IMR-90 (cell line): Measurements from ENCODE around the gene ANKRD33B. TPM values are rescaled to one million over a fixed set of nuclear protein-coding genes. Genes with fewer than 3 reads are reported as not detected.

ENCODE experiments used
- ATAC-seq: fragments of 200-7000 bp; cut with Tn5 transposase; 2 replicates; pipeline ENCODE4 v1.9.1; 2020; ENCODE audit warnings: low read depth, mild to moderate bottlenecking, moderate library complexity
- BruUV-seq: library from RNA; stranded (reverse); fragments of 400-500 nt; replicated peaks from 2 replicates; lab custom pipeline; 2021; lab: Mats Ljungman, UMichigan
- CTCF ChIA-PET: fragments of 300-600 bp; formaldehyde crosslinking; extraction: SDS; loops from one replicate; lab custom pipeline; 2021; ENCODE audit warnings: antibody characterized with exemption; lab: Yijun Ruan, JAX
- POLR2A ChIA-PET: fragments of 300-600 bp; sonication (Branson Sonifier 250); formaldehyde crosslinking; loops from one replicate; lab custom pipeline; 2022; ENCODE audit warnings: antibody characterized with exemption; ENCODE audit not compliant: unreplicated experiment; lab: Charles Lee
- DNase-seq: peaks from one replicate; pipeline ENCODE4 v3.0.0; 2013
- H2AFZ ChIP-seq: replicated peaks from 2 replicates; pipeline ENCODE3; 2013; ENCODE audit warnings: low read length, mild to moderate bottlenecking; ENCODE audit not compliant: poor library complexity
- H2AK5ac ChIP-seq: 2 replicates; pipeline ENCODE4 v1.6.1; 2013; ENCODE audit warnings: low read depth, low read length, inconsistent platforms
- H2AK9ac ChIP-seq: replicated peaks from 2 replicates; pipeline ENCODE3; 2013; ENCODE audit warnings: mild to moderate bottlenecking, low read depth, low read length, moderate library complexity; ENCODE audit not compliant: poor library complexity
- H2BK120ac ChIP-seq: 2 replicates; pipeline ENCODE4 v1.6.1; 2013; ENCODE audit warnings: low read depth, low read length, inconsistent platforms
- H2BK15ac ChIP-seq: 3 replicates; pipeline ENCODE4 v1.6.1; 2013; ENCODE audit warnings: low read depth, low read length, inconsistent platforms
- H2BK20ac ChIP-seq: 2 replicates; pipeline ENCODE4 v1.6.1; 2013; ENCODE audit warnings: low read depth, mild to moderate bottlenecking, inconsistent platforms, low read length, moderate library complexity
- H2BK5ac ChIP-seq: 2 replicates; pipeline ENCODE4 v1.6.1; 2013; ENCODE audit warnings: mild to moderate bottlenecking, low read depth, low read length, inconsistent platforms; ENCODE audit not compliant: poor library complexity, severe bottlenecking
- H3K14ac ChIP-seq: replicated peaks from 2 replicates; pipeline ENCODE4 v1.6.1; 2013; ENCODE audit warnings: low read depth, low read length, inconsistent platforms
- H3K18ac ChIP-seq: 2 replicates; pipeline ENCODE4 v1.6.1; 2013; ENCODE audit warnings: low read depth, low read length, control low read depth
- H3K23ac ChIP-seq: 2 replicates; pipeline ENCODE4 v1.6.1; 2013; ENCODE audit warnings: low read depth, low read length, inconsistent platforms
- H3K27ac ChIP-seq: 2 replicates; pipeline ENCODE4 v1.5.1; 2013; ENCODE audit warnings: mild to moderate bottlenecking, control low read depth, low read length; ENCODE audit not compliant: insufficient read depth
- H3K27me3 ChIP-seq: 2 replicates; pipeline ENCODE4 v1.6.1; 2013; ENCODE audit warnings: low read length; ENCODE audit not compliant: control insufficient read depth, insufficient read depth
- H3K36me3 ChIP-seq: 2 replicates; pipeline ENCODE4 v1.6.1; 2013; ENCODE audit warnings: low read length, mixed read lengths; ENCODE audit not compliant: control insufficient read depth, insufficient read depth
- H3K4ac ChIP-seq: 2 replicates; pipeline ENCODE4 v1.6.1; 2013; ENCODE audit warnings: low read depth, low read length, inconsistent platforms
- H3K4me1 ChIP-seq: 2 replicates; pipeline ENCODE4 v1.6.1; 2013; ENCODE audit warnings: low read length, mixed read lengths; ENCODE audit not compliant: control insufficient read depth, insufficient read depth
- H3K4me2 ChIP-seq: 2 replicates; pipeline ENCODE4 v1.6.1; 2013; ENCODE audit warnings: low read depth, mild to moderate bottlenecking, control low read depth, low read length, moderate library complexity
- H3K4me3 ChIP-seq: 2 replicates; pipeline ENCODE4 v1.5.1; 2013; ENCODE audit warnings: low read depth, mild to moderate bottlenecking, control low read depth, low read length, moderate library complexity; ENCODE audit not compliant: insufficient read depth
- H3K56ac ChIP-seq: 2 replicates; pipeline ENCODE4 v1.6.1; 2013; ENCODE audit warnings: low read length, inconsistent platforms; ENCODE audit not compliant: insufficient read depth; ENCODE audit errors: extremely low read depth
- H3K79me1 ChIP-seq, 2 experiments: 2 replicates each; pipeline ENCODE4 v1.6.1; 2013; ENCODE audit warnings: low read length in 2 of 2, inconsistent platforms in 1 of 2, low read depth in 1 of 2
- H3K9ac ChIP-seq: 2 replicates; pipeline ENCODE4 v1.6.1; 2013; ENCODE audit warnings: low read depth, low read length, control low read depth
- H3K9me1 ChIP-seq: 2 replicates; pipeline ENCODE4 v1.6.1; 2013; ENCODE audit warnings: low read length, inconsistent platforms; ENCODE audit not compliant: insufficient read depth
- H3K9me3 ChIP-seq: 2 replicates; pipeline ENCODE4 v1.6.1; 2013; ENCODE audit warnings: low read length; ENCODE audit not compliant: control insufficient read depth, insufficient read depth
- H4K20me1 ChIP-seq: 2 replicates; pipeline ENCODE4 v1.6.1; 2013; ENCODE audit warnings: low read length, inconsistent platforms; ENCODE audit not compliant: insufficient read depth
- H4K5ac ChIP-seq: 2 replicates; pipeline ENCODE4 v1.6.1; 2013; ENCODE audit warnings: mild to moderate bottlenecking, low read depth, low read length, control low read depth
- H4K8ac ChIP-seq, 2 experiments: 2 replicates each; pipeline ENCODE4 v1.6.1; 2013; ENCODE audit warnings: low read depth in 2 of 2, low read length in 2 of 2, control low read depth in 1 of 2, inconsistent platforms in 1 of 2
- H4K91ac ChIP-seq: 2 replicates; pipeline ENCODE4 v1.6.1; 2013; ENCODE audit warnings: low read depth, low read length, inconsistent platforms; ENCODE audit not compliant: insufficient read depth
- BHLHE40 ChIP-seq: fragments of 150-350 bp; IDR thresholded peaks from 2 replicates; pipeline ENCODE4 v1.6.1; 2016; ENCODE audit warnings: mild to moderate bottlenecking, low read depth, low read length
- CEBPB ChIP-seq: IDR thresholded peaks from 2 replicates; pipeline ENCODE4 v1.6.1; 2012; ENCODE audit warnings: low read depth, low read length, improper control_type of control experiment
- CTCF ChIP-seq: conservative IDR thresholded peaks from 2 replicates; pipeline ENCODE4 v1.5.1; 2012; ENCODE audit warnings: mild to moderate bottlenecking, low read depth, low read length, improper control_type of control experiment
- ELK1 ChIP-seq: fragments of 150-350 bp; IDR thresholded peaks from 2 replicates; pipeline ENCODE4 v1.6.1; 2016; ENCODE audit warnings: low read depth, mild to moderate bottlenecking, low read length, moderate library complexity, borderline replicate concordance
- FOS ChIP-seq: fragments of 150-350 bp; IDR thresholded peaks from 2 replicates; pipeline ENCODE4 v1.6.1; 2016; ENCODE audit warnings: low read depth, low read length
- MAFK ChIP-seq: IDR thresholded peaks from 2 replicates; pipeline ENCODE4 v1.6.1; 2012; ENCODE audit warnings: low read depth, low read length, improper control_type of control experiment
- MAZ ChIP-seq: IDR thresholded peaks from 2 replicates; pipeline ENCODE4 v1.6.1; 2012; ENCODE audit warnings: low read depth, mild to moderate bottlenecking, low read length, improper control_type of control experiment, moderate library complexity, borderline replicate concordance
- NFE2L2 ChIP-seq: fragments of 150-350 bp; IDR thresholded peaks from 2 replicates; pipeline ENCODE4 v1.6.1; 2016; ENCODE audit warnings: low read depth, mild to moderate bottlenecking, low read length
- POLR2A ChIP-seq: IDR thresholded peaks from 2 replicates; pipeline ENCODE4 v1.6.1; 2012; ENCODE audit warnings: mild to moderate bottlenecking, low read depth, low read length
- RAD21 ChIP-seq: IDR thresholded peaks from 2 replicates; pipeline ENCODE4 v1.6.1; 2012; ENCODE audit warnings: low read length, improper control_type of control experiment
- RCOR1 ChIP-seq: IDR thresholded peaks from 2 replicates; pipeline ENCODE4 v1.6.1; 2012; ENCODE audit warnings: mild to moderate bottlenecking, low read length, improper control_type of control experiment; ENCODE audit not compliant: insufficient replicate concordance
- RFX5 ChIP-seq: IDR thresholded peaks from 2 replicates; pipeline ENCODE4 v1.8.0; 2012; ENCODE audit warnings: low read depth, mild to moderate bottlenecking, low read length, moderate library complexity
- WGBS, 2 experiments: methylation state at CpG; one replicate each; pipeline versions ENCODE4 v1.1.5 to v1.1.7; 2013; ENCODE audit warnings: missing lambda C conversion rate in 2 of 2; ENCODE audit not compliant: insufficient read length in 1 of 2; ENCODE audit errors: extremely low coverage in 2 of 2; 5-methylcytosine and 5-hydroxymethylcytosine counted together
- dilution Hi-C: fragments of 300-500 bp; cut with HindIII; formaldehyde crosslinking; loops from one replicate; pipeline ENCODE4 v1.14.3; 2018; ENCODE audit warnings: low sequenced_read_pairs; ENCODE audit not compliant: unreplicated experiment
- in situ Hi-C: fragments of 300-500 bp; cut with MboI; formaldehyde crosslinking; loops from 3 replicates; pipeline ENCODE4 v1.14.3; 2019; ENCODE audit warnings: low sequenced_read_pairs, inconsistent platforms, mixed read lengths
- intact Hi-C: fragments of 100-400 bp; cut with micrococcal nuclease; formaldehyde crosslinking; loops from 2 replicates; pipeline ENCODE4 v1.10.0; 2022
- polyA plus RNA-seq, 3 experiments: library from polyadenylated mRNA; depleted of rRNA; stranded (reverse); fragments of >200 nt; gene quantifications; 2 replicates each; pipeline ENCODE4 v1.2.3, GENCODE V29; 2012; ENCODE audit warnings: low replicate concordance in 1 of 3
- total RNA-seq: library from RNA; depleted of rRNA; stranded (reverse); fragments of >200 nt; gene quantifications from 2 replicates; pipeline ENCODE4 v1.2.3, GENCODE V29; 2012
- TF ChIP-seq, protein P1 (sequence below): fragments of 150-350 bp; IDR thresholded peaks from 2 replicates; pipeline ENCODE4 v1.6.1; 2017; ENCODE audit warnings: mild to moderate bottlenecking, antibody characterized with exemption, low read length, low read depth

ANKRD33B gene
- total and polyA plus RNA-seq, 2 of the 4 experiments (the other 2 are of a cell fraction), result 2.5 to 3.3 TPM

DNA sequence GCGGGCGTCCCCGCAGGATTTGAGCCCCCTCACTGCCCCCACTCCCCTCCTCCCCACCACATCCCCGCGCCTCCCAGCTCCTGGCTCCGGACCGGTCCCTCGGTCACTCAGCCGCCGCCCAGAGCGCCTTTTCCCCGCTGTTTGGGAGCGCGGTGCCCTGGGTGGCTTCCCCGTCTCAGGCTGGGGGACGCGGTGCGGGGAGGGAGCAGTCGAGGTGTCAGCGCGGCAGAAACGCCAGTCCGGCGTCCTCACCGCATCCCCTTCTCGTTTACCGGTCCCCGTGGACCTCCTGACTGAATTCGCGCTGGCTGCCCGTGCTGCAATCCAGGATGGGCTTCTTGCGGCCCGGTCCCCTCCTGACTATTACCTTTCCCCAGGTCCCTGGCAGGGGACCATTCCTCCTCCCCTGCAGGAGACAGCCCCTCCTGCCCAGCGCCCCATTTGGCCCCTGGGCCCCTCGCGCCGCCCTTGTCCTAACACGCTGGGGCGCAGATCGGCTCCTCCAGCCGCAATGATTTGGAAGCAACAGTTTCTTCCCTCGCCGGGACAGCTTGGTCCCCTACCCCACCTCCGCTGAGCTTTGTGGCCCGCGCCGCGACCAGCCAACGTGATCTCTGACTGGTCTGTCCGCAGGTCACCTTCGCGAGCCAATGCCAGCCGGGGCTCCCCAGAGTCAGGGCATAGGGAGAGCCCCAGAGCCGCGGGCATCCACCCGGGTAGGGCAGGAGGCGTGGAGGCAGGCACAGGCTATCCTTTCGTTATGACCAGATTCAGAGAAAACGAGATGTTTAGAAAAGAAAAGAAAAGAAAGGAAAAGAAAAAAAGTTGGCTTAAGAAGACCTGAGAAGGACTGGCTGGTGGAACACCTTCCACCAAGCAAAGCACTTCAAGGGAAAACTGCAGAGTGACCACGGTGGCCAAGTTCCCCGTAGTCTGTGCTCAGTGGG is 1.2 kb downstream of the ANKRD33B start:
- Histone ChIP-seq H3K14ac (peak overlapping the region; percentile 64), H4K5ac (no peak overlapping the region), H3K79me1 (peaks cover 17 to 66% of the 10 kb centered on the region in 2 experiments; a peak in 3 of 4 replicates), H3K27ac (peak overlapping the region; percentile 86), H3K9me3 (no peaks in the 10 kb centered on the region), H3K36me3 (no peaks in the 10 kb centered on the region), H3K9me1 (peaks cover 18% of the 10 kb centered on the region), H3K4ac (peak overlapping the region; percentile 81), H2BK120ac (peak overlapping the region; percentile 33), H3K23ac (peak overlapping the region; percentile 95), H3K56ac (no peak overlapping the region), H2BK20ac (peak overlapping the region; percentile 10; the same call in 1 of the 2 replicates), H2AK5ac (peak overlapping the region; percentile 80; the same call in 1 of the 2 replicates), H4K91ac (peak overlapping the region; percentile 39), H3K27me3 (no peaks in the 10 kb centered on the region), H2AK9ac (peak overlapping the region; percentile 95), H3K4me2 (peak overlapping the region; percentile 82), H3K4me3 (peak overlapping the region; percentile 99), H2BK5ac (peak overlapping the region; percentile 55), H4K8ac (peak overlapping the region in 1 of 2 experiments; percentile 12; a peak in 1 of 4 replicates), H2AFZ (peak overlapping the region; percentile 88), H3K4me1 (peaks cover 28% of the 10 kb centered on the region), H3K9ac (peak overlapping the region; percentile 89), H4K20me1 (peaks cover 46% of the 10 kb centered on the region; the same call in 1 of the 2 replicates), H3K18ac (peak overlapping the region; percentile 86; the same call in 1 of the 2 replicates), H2BK15ac (no peak overlapping the region; the same call in 2 of the 3 replicates)
- WGBS, 2 experiments, result 5% methylated on average over 26 of the region's 61 CpGs; no CpG with 5 or more reads in 1 of the 2 experiments
- no TSS peak for BruUV-seq
- CTCF ChIA-PET, result no interaction called here
- ATAC-seq, result no peak
- in situ Hi-C loops (loop anchor here (25.0 kb wide), 1 partner anchor 103 kb away; no protein-coding TSS in a partner anchor), dilution Hi-C loops (no loop called here), intact Hi-C loops (loop anchor here (1.0 to 5.0 kb wide), 3 partner anchors 47 to 111 kb away; no protein-coding TSS in a partner anchor)
- POLR2A ChIA-PET, result interaction anchor here (1.1 kb wide), 1 partner anchor 14 kb away, joined by 6 read pairs; no protein-coding TSS in a partner anchor
- DNase-seq, result no peak
- TF ChIP-seq RFX5 (no peak), CTCF (no peak), MAFK (no peak), CEBPB (no peak), FOS (no peak), MAZ (no peak), NFE2L2 (no peak), RAD21 (no peak), ELK1 (no peak), BHLHE40 (no peak), RCOR1 (no peak), POLR2A (no peak)
- TF ChIP-seq, protein P1, sequence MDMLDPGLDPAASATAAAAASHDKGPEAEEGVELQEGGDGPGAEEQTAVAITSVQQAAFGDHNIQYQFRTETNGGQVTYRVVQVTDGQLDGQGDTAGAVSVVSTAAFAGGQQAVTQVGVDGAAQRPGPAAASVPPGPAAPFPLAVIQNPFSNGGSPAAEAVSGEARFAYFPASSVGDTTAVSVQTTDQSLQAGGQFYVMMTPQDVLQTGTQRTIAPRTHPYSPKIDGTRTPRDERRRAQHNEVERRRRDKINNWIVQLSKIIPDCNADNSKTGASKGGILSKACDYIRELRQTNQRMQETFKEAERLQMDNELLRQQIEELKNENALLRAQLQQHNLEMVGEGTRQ, result no peak
